Bone marrow (tissue), 2 donors: ENCODE results near the gene HACD2.
"Not testable (repeated sequence)": the region's sequence is repeated elsewhere in the genome, so short reads cannot be mapped to it uniquely, and the experiment has no call there.

Experiments
- DNase-seq, 2 donors: peaks; one replicate each; lab custom pipeline; 2025; lab: John Stamatoyannopoulos, UW

The HACD2 gene

DNA sequence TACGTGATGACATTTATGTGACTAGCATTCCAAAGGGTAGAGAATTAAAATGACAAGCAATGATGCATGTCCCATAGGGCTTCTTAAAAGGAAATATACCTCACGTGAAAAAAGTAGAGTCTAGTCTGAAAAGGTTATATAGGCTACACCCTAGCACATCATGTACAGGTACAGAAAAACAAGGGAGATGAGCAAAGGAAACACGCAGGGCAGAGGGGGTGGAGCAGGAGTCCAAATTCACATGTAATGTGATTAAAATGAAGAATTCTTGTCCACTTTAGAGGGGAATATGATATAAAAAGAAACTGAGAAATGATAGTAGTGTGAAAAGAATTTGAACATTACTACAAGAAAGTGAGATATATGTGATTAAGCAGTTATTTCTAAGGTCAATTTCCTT lies 59.4 kb downstream of the HACD2 start:
- no peak for DNase-seq

DNA sequence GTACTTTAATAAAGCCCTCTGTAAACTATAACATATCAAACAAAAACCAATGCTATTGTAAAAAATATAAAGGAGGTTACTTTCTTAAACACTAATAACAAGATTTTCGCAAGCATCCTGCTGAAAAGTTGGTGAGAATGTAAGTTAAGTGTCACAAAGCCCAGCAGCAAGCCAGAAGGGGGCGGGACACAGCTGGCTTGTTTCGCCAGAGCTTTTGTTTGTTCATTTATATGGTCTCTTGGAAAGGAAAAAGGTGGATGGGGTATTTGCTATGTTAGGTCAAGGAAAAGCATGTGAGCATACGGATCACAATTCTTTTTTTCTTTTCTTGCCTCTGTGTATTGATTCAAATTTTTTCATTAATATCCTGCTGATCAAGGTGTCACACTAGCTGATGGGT lies 59.9 kb downstream of the HACD2 start:
- DNase-seq, result no peak

DNA sequence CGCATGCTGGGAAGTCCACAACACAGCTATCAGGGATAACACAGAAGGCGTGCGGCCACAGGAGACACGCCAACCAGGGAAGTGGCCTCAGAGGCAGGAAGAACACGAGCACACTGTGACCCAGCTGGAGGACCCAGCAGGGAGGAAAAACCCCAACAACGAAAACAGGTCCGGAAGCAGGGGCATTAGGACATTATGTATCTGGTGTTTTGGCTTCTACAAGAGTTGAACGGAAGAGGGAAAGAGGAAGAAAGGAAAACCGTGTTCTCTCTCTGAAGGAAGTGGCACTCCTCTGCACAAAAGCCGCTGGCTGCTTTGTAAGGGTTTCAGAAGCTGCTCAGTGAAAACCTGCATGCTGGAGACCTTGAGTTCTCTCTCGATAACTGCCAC lies 61.8 kb downstream of the HACD2 start:
- DNase-seq, result peak in 1 of 2 donors; percentile 13

DNA sequence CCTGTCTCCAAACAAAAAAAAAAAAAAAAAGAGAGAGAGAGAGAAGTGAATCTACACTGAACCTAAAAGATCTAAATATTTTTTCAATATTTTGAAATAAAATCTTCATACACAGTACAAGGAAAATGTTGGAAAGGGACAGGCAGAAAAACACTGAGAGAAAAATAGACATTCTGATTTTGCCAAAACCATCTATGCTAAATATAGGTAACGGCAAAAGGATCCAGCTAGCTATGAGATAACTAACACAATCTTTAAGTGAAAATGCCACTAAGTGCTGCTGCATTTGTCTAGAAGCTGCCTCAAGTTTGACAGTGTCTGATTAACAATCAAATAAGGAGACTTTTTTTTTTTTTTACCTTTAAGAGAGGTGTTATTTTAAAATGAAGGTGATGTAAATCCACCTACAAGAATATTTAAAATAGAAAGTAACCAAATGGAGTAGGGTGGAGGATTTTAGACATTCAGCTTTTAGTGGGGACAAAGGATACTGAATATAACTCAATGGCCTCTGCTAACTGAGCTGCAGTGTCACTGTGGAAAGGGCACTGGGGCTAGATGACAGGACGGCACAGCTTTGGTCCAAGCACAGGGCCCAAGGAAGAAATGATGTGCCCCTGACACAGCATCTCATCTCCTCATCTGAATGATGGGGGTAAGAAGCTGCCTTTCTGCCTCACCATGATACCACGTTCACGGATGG lies 62.4 kb downstream of the HACD2 start:
- no peak for DNase-seq

DNA sequence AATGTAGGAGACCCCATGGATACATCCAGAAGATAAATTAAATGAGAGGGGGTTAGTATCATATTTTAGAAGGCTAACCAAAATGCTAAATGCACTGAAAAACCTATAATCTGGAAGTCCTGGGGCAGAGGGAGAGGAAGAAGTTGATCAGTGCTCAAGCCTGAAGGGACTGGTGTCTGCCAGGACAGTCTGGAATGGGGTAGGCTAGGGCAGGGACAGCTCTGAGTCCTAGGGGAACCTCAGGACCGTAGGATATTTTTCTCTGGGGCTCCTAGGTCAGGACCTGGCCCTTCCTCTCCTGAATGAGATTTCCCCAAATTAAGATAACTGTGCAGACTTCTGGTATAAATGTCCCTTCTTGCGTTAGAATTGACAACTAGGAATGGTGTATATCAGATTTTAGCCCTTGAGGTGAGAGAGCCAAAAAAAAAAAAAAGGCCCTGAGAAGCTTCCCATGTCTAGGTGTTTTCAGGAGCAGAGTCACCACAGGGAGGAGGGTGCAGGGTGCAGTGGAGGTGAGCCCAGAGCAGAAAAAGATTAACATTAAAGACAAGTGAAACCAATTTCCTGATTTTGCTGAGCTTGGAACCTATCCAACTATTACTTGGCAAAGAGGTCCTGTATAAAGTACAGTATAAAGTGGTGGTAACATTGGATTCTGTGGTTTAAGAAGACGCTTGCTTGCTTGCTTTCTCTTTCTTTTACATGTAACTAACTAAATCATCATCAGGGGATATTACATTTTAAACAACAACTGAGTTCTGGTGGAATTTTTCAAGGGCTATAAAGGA lies 63.5 kb downstream of the HACD2 start:
- peak in 1 of 2 donors; percentile 50 for DNase-seq

DNA sequence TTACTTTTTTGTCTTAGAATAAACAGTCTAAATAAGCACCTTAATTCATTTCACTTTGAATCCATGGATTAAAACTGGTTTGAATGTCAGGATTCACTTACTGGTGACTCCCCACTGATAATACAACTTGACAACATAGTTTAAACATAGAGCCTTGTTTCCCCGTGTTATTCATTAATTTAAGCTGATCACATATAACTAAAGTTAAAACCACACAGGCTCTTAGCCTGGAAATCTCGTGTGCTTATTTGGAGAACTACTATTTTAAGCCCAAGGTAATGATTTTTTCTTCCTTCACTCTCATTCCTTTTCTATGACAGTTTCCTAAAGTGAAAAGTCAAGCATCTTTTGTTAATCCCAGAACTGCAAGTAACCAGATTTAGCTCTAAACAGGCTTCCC lies 64.2 kb downstream of the HACD2 start:
- no peak for DNase-seq

DNA sequence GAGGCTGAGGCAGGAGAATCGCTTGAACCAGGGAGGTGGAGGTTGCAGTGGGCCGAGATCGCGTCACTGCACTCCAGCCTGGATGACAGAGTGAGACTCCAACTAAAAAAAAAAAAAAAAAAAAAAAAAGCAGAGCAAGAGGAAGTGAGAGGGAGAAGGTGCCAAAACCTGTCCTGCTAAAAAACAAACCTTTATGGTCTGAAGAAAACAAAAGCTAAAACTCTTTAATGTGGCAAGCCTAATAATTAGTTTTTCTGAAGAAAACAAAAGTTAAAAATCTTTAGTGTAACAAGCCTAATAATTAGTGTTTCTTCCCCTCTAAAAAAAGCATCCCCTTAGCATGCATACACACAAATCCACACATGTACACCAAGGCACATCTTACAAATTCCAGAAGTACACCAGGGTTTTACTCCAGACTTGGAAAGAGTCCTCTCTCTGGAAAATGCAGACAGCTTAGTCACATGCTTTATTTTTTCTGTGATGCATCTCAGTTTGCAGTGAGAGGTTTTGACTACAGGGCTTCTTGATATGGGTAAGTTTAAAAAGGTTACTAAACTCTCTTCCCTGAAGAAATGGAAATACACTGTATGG lies 65.9 kb downstream of the HACD2 start:
- no peak for DNase-seq

DNA sequence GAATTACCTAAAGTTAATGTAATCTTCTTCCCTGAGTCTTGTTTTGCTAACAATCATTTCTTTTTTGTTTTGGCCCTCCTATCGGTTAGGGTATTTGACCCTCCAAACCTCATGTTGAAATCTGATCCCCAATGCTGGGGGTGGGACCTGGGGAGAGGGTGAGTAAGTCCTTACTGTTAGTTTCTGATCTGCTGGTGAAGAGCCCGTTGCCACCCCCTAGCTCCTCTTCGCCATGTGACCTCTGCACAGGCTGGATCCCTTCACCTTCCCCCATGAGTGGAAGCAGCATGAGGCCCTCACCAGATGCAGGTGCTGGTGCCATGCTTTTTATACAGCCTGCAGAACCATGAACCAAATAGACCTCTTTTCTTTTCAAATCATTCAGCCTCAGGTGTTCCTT lies 73.1 kb downstream of the HACD2 start:
- no peak for DNase-seq

DNA sequence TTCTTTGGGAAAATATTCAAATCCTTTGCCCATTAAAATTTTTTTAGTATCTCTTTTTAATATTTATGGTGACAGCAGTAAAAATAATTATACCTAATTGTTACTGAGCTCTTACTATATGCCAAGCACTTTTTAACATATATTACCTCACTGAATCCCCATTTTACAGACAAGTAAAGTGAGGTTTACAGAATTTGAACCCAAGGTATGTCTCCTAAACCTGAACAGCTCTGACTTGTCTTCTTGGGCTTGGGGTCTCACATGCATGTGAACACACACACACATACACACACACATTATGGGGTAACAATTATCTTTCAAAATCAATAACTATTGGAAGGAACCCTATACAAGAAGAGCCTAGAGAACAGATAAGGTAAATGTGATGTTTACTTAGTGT lies 73.8 kb downstream of the HACD2 start:
- no peak for DNase-seq

DNA sequence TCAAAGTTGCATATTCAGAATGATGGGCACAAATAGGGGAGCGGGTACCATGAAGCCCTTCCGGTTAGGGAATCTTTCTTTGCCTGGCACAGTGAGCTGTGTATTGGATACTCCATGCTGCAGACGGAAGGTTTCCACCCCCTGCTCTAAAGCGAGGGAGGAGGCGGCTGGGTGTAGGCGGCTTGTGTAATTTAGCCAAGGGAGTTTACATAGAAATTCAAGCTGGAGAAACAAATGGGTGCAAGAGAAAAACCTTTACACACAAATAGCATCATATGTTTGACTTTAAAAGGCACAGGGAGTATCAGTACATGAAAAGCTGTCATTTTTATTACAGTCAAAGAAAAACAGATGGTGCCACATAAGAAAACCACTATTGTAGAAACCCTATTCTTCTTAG lies 76.7 kb downstream of the HACD2 start:
- DNase-seq, result no peak

DNA sequence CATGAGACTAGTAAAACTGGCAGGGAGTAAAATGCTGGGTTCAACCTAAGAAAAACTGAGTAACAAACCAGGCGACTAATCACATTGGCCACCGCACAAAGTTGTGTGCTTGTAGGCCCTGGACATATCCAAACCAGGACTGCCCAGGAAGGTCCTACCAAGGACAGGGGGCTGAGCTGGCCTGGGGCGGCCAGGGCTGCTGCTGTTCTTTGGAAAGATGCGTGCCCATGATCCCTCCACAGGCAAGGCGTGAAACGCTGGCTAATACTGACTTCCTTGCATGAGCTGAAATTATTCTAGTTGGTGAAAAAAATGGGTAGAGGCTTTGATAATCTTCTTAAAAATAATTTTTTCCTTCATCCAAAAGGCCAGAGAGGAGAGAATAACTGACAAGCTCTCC lies 79.0 kb downstream of the HACD2 start:
- DNase-seq, result no peak

DNA sequence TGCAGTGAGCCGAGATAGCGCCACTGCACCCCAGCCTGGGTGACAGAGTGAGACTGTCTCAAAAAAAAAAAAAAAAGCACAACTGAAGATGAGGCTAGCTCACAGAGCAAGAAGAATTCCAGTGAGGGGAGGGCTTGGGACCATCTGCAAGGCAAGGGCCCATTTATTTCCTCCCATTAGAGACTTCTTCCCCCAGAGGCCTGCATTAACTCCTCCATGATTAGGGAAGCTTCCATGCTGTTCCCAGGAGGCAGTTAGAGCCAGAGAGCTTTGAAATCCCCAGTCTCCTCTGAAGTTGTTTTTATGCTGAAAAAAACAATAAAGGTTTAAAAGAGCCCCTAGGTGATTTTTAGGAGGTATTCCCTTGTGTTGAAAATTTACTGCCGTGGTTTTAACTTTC lies 81.7 kb downstream of the HACD2 start:
- no peak for DNase-seq

DNA sequence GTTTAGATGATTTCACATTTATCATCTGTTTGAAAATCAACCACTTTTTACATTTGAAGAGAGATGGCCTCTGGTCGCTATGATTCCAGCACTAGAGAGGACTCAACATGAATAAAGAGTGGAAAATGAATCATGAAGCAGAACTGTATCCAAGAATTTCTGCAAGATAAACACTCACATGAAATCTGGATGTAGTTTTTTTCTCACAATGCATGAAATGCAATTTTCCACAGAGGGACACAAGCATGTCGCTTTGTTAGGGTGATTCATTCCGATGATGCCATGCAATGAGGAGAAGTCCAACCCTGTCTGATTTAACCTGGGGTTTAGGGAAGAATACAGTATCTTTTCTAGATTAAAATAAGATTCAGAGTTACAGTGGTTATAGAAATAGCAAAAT lies 85.5 kb downstream of the HACD2 start:
- no peak for DNase-seq

DNA sequence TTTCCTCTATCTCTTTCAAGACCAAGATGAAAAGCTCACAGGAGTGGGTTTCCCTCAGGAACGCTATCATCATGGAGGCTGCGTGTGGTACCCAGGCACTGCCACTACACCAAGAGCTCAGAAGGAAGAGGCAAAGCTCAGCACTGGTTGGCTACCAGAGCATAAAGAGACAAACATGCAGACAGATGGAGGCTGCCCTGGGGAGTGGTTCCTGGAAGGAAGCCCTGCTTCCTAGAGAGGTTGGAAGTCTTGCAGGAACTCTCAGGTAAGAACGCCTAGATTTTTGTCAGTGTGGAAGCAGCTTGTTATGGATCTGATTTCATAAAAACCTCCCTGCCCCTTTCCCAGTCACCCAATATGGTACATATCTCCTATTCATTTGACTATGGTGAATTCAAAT lies 86.1 kb downstream of the HACD2 start:
- DNase-seq, result no peak

DNA sequence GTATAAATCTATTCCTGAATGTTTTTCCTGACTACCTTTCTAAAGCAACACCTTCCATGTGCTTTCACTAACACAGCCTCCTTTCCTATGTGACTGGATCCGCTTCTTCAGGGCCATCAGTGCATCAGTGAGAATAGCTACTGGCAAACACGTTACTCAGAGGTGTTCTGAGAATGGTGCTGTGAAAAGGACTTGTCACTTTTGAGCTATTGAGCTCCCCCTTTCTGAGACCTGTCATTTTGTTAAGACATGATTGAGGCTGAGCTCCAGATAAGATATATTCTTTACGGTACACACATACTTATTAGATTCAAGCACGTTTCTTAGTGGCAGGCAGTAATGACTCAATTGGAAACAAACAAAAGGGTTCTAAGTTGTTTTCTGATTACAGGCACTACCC lies 90.9 kb downstream of the HACD2 start:
- no peak for DNase-seq

DNA sequence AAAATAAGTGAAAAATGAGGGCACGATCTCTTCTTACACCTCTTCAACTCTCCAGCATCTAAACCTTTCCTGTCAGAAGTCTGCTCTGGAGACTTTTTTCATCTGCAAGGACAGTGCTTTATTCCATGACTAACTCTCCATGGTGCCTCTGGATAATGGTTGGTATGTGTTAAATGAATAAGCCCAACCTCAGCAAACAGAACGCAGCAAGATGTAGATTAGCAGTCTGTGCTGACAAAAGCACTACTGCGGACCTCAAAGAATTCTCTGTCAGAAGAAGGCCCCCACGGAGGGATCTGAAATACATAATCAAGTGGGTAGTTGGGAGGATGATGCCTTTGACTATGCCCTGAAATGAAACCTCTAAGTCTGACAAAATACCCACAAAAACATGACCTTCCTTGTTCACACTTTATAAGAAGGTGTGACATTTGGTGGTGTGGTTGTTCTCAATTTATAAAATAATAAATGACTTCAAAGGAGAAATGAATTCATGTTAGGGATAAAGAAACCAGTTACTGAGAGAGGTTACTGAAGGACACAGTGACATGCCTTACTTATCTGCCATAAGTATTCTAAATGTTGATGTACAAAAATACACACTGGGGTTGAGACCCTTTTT lies 92.8 kb downstream of the HACD2 start:
- DNase-seq, result no peak

DNA sequence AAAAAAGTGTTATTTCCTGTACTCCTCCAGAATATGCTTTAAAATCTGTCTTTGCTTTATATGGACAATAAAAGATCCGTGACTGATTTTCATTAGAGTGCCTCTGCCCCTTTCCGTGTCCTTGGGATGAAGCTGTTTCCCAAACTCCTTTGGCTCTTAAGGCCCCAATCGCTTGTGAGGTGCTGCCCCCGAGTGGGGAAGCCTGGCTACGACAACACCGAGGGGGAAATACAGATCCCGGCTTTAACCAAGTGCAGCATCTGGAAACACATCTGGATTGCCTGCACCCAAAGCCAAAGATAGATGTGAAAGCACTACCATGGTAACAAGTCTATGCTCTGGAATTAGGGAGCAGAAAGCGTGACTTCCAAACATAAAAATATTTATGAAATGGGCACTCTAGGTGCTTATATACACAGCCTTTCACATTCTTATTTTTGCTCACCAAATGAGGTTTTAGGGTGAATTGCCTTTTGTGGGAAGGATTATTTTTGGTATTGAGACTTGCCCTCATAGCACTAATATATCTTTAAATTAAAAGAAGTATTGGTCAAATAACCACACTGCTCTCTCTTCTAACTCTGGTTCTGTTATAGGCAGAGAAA lies 95.4 kb downstream of the HACD2 start:
- peak in 1 of 2 donors; percentile 5 for DNase-seq

DNA sequence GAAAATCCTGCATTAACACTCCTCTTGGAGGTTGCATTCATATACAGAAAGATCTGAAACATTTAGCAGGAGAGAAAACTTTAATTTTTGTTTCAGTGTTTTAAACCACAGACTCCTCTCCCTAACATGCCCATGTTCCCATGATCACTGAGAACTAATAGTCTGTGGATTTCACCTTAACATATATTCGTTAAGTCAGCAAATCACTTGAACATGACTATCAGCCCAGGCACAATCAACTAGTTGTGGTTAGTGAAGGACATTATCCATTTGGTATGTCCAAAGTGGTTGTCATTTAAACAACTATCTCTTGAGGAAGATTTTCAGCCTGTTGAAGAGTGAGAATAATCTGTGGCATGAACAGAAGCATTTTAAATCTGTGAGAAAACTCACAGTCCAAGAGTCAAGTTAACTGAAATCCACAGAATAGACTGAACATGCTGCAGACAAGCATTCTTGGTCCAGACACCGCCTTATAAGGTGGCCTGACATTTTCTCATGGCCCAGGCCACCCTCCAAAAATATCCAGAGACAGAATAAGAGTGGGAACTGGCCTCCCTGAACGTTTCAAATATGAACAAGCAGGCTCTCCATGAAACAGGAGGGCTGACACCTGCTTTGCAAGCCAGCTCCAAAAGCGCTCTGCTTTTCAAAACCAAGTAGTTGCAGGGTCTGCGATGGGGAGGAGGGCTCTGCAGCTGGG lies 96.1 kb downstream of the HACD2 start:
- DNase-seq, result no peak

DNA sequence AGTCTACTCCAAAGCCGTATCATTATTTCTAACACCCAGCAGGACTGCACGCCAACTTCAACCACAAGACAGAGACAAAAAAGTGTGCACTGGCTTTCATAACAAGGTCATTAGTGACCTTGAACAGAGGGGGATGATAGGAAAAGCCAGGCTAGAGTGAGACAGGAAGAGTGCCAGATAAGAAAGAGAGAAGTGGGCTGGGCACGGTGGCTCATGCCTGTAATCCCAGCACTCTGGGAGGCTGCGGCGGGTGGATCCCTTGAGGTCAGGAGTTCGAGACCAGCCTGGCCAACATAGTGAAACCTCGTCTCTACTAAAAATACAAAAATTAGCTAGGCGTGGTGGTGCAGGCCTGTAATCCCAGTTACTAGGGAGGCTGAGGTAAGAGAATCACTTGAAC lies 97.8 kb downstream of the HACD2 start:
- DNase-seq, result not testable (repeated sequence)

DNA sequence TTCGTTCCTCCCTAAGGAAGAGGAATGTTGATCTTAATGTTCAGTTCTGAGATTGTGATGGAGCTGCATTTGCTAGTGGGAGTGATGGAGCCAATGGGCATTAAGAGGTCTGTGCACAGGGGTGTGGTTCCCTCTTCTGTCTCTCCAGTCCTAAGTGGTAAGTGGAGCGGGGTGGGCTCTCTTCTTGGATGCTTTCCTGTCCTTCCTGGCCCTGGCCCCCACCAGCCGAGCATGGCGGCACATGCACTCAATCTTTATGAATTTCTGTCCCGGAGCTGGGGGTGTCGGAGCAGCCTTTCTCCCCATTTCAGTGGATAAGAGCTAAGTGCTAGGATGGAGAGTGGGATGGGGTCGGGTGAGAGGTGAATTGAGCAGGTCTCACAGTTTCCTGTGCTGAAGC lies 98.4 kb downstream of the HACD2 start:
- no peak for DNase-seq

DNA sequence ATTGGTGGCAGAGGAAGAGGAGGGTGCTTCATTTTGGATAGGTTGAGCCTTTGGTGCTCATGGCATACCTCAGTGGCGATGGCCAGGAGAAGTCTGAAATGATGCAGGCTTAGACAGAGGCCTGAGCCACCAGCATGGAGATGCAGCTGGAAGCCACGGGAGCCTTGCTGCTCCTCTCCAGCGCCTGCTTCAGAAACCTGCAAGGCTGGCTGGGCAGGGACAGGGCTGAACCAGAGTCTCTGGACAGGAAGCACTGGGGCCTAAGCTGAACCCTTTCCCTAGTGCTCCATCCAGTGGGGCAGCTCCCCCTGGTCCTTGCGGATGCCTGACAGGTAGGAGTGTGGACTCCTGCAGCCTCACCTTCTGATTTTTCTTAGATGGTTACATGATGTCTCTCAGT lies 99.3 kb downstream of the HACD2 start:
- DNase-seq, result no peak

DNA sequence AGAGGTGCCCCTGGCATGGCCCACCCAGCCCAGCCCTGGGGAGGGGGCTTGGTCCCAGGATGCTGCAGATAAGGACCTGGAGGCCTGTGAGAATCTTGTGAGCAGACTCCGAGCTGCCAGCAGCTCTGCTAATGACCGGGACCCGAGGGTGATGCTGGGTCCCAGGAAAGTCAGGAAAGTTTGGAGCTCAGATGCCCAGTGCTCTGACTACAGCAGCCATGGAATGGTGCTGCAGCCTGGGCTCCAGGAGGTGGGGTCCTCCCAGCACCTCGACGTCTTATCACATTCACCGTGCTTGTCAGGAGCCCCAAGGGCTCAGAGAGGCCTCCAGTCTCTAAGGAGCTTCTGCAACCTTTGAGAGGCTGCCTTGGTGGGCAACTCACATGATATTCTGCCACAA lies 101.7 kb downstream of the HACD2 start:
- no peak for DNase-seq
